PC-9 (cell line): ENCODE results near the gene LRMDA.

Source experiments
- EZH2 ChIP-seq: fragments of 200-600 bp; sonication (generic); IDR thresholded peaks from 2 replicates; pipeline ENCODE4 v1.8.0; 2017; ENCODE audit warnings: antibody characterized with exemption, low read depth
- TF ChIP-seq, protein P1 (sequence below): fragments of 200-600 bp; sonication (generic); conservative IDR thresholded peaks from 2 replicates; pipeline ENCODE4 v1.6.1; 2017; ENCODE audit warnings: mixed run types, antibody characterized with exemption, mild to moderate bottlenecking, moderate library complexity

DNA sequence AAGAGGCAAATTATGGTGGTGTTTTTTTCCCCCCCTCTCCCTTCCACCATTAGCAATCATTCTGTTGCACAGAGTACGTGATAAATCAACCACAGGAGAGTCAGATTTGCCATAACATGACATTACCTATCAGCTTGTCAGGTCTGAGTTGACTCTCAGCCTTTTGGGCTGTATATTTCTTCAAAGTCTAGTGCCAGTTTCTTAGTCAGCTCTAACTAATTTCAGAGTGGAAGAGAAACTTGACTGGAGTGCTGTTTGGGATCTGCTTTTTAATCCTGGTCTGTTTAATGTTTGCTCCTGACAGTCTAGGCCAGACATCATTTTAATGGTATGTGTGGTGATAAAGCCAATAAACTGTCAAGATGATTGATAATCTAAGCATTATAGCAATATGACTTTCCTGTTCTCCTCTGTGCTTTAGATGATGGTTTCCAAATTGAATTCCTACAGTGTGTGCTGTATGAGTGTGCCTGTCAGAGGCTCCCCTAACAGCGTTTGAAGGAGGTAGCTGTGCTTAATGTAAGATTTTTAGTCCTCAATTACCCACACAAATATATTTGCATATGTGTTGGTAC, 76.9 kb downstream of the LRMDA start:
- TF ChIP-seq, protein P1, sequence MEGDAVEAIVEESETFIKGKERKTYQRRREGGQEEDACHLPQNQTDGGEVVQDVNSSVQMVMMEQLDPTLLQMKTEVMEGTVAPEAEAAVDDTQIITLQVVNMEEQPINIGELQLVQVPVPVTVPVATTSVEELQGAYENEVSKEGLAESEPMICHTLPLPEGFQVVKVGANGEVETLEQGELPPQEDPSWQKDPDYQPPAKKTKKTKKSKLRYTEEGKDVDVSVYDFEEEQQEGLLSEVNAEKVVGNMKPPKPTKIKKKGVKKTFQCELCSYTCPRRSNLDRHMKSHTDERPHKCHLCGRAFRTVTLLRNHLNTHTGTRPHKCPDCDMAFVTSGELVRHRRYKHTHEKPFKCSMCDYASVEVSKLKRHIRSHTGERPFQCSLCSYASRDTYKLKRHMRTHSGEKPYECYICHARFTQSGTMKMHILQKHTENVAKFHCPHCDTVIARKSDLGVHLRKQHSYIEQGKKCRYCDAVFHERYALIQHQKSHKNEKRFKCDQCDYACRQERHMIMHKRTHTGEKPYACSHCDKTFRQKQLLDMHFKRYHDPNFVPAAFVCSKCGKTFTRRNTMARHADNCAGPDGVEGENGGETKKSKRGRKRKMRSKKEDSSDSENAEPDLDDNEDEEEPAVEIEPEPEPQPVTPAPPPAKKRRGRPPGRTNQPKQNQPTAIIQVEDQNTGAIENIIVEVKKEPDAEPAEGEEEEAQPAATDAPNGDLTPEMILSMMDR: no peak
- no peak for TF ChIP-seq EZH2
